ENCODE data around the gene TBX19. TPM values are rescaled to one million over a fixed set of nuclear protein-coding genes. Genes with fewer than 3 reads are reported as not detected.

TBX19 gene
- total and polyA plus RNA-seq, 2 donors (not counting 1 experiment from before 2014, with no cell fraction given): 6.3 to 7.0 TPM

DNA sequence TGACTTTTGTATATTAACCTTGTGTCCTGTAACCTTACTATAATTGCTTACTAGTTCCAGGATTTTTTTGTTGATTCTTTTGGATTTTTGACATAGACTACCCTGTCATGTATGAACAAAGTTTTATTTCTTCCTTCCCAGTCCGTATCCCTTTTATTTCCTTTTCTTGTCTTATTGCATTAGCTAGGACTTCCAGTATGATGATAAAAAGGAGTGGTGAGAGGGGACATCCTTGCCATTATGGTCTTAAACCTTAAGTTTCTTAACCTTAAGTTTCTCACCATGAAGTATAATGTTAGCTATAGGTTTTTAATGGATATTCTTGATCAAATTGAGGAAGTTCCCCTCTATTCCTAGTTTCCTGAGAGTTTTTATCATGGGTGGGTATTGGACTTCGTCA, 24.5 kb upstream of the TBX19 start:
- no peak overlapping the region for H3K9ac ChIP-seq (ENCODE audit: low read length)
- no peaks in the 10 kb centered on the region for H3K27me3 ChIP-seq (replicated peaks in 1 of 4; ENCODE audit: control extremely low read depth in 1 of 4, control insufficient read depth in 3 of 4, insufficient read depth in 4 of 4, low read length in 3 of 4)
- intact Hi-C loops (cut with micrococcal nuclease): no loop called here
- no peak for TF ChIP-seq EZH2 (IDR thresholded peaks at IDR 0.05; ENCODE audit: borderline replicate concordance, insufficient read depth, low read depth, low read length, poor library complexity, severe bottlenecking)
- TF ChIP-seq, protein P1, sequence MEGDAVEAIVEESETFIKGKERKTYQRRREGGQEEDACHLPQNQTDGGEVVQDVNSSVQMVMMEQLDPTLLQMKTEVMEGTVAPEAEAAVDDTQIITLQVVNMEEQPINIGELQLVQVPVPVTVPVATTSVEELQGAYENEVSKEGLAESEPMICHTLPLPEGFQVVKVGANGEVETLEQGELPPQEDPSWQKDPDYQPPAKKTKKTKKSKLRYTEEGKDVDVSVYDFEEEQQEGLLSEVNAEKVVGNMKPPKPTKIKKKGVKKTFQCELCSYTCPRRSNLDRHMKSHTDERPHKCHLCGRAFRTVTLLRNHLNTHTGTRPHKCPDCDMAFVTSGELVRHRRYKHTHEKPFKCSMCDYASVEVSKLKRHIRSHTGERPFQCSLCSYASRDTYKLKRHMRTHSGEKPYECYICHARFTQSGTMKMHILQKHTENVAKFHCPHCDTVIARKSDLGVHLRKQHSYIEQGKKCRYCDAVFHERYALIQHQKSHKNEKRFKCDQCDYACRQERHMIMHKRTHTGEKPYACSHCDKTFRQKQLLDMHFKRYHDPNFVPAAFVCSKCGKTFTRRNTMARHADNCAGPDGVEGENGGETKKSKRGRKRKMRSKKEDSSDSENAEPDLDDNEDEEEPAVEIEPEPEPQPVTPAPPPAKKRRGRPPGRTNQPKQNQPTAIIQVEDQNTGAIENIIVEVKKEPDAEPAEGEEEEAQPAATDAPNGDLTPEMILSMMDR (IDR thresholded peaks at IDR 0.05): no peak
- CTCF ChIA-PET: no interaction called here
- H3K9me3 Mint-ChIP-seq (ENCODE audit: insufficient read depth): no peaks in the 10 kb centered on the region
- H3K27ac Mint-ChIP-seq: no peak overlapping the region
- no peak for ATAC-seq (ENCODE audit: low read depth)
- no peaks in the 10 kb centered on the region for H3K4me1 Mint-ChIP-seq
- no peak overlapping the region for H3K4me2 ChIP-seq (replicated peaks; ENCODE audit: low read depth, low read length, poor library complexity, severe bottlenecking)
- H3K36me3 ChIP-seq (replicated peaks in 1 of 2; ENCODE audit: control extremely low read depth in 1 of 2, control insufficient read depth in 1 of 2, extremely low read depth in 1 of 2, insufficient read depth in 2 of 2, low read length in 1 of 2): peaks cover 12 to 29% of the 10 kb centered on the region in 2 experiments
- H3K79me2 ChIP-seq (ENCODE audit: control insufficient read depth, insufficient read depth, low read length): peaks cover 22% of the 10 kb centered on the region
- no peak for DNase-seq
- H3K27me3 Mint-ChIP-seq: no peaks in the 10 kb centered on the region
- no peaks in the 10 kb centered on the region for H3K4me1 ChIP-seq (ENCODE audit: control insufficient read depth in 2 of 2, insufficient read depth in 2 of 2, low read length in 2 of 2)
- peaks cover 18% of the 10 kb centered on the region for H4K20me1 ChIP-seq (ENCODE audit: control insufficient read depth, insufficient read depth, low read length, poor library complexity, severe bottlenecking)
- POLR2A ChIA-PET: no interaction called here
- no peak overlapping the region for H3K27ac ChIP-seq (ENCODE audit: low read length in 2 of 2)
- no peak overlapping the region for H3K4me3 Mint-ChIP-seq
- no peak overlapping the region for H3K4me3 ChIP-seq (ENCODE audit: control extremely low read depth in 1 of 5, extremely low read depth in 1 of 5, insufficient read depth in 1 of 5, low read depth in 2 of 5, low read length in 4 of 5)
- H3K9me3 ChIP-seq (ENCODE audit: control extremely low read depth in 1 of 3, control insufficient read depth in 2 of 3, insufficient read depth in 1 of 3, low read length in 2 of 3): peaks cover 8 to 12% (median 12%) of the 10 kb centered on the region in 3 donors
- H2AFZ ChIP-seq (ENCODE audit: insufficient read depth, low read depth, low read length, poor library complexity, severe bottlenecking): no peak overlapping the region
- WGBS (ENCODE audit: insufficient coverage): no CpG with 5 or more reads among the region's 2 CpGs

DNA sequence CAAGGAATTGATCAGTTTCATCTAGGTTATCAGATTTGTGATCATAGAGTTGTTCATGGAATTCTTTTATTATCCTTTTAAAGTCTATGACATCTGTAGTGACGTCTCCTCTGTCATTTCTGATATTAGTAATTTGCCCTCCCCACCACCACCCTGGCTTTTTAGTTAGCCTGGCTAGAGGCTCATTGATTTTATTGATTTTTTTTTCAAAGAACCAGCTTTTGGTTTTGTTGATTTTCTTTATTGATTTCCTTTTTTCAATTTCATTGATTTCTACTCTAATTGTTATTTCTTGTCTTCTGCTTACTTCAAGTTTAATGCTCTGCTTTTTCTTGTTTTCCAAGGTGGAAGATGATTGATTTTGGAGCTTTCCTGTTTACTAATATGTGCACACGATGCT, 23.3 kb upstream of the TBX19 start:
- H3K9me3 Mint-ChIP-seq (ENCODE audit: insufficient read depth): no peaks in the 10 kb centered on the region
- no peaks in the 10 kb centered on the region for H3K27me3 Mint-ChIP-seq
- H3K4me3 ChIP-seq (ENCODE audit: control extremely low read depth in 1 of 5, extremely low read depth in 1 of 5, insufficient read depth in 1 of 5, low read depth in 2 of 5, low read length in 4 of 5): no peak overlapping the region
- CTCF ChIA-PET: no interaction called here
- peaks cover 8 to 12% (median 12%) of the 10 kb centered on the region in 3 donors for H3K9me3 ChIP-seq (ENCODE audit: control extremely low read depth in 1 of 3, control insufficient read depth in 2 of 3, insufficient read depth in 1 of 3, low read length in 2 of 3)
- H3K4me2 ChIP-seq (replicated peaks; ENCODE audit: low read depth, low read length, poor library complexity, severe bottlenecking): no peak overlapping the region
- H3K27ac Mint-ChIP-seq: no peak overlapping the region
- H3K36me3 ChIP-seq (replicated peaks in 1 of 2; ENCODE audit: control extremely low read depth in 1 of 2, control insufficient read depth in 1 of 2, extremely low read depth in 1 of 2, insufficient read depth in 2 of 2, low read length in 1 of 2): peaks cover 11 to 27% of the 10 kb centered on the region in 2 experiments
- no peak for DNase-seq
- H4K20me1 ChIP-seq (ENCODE audit: control insufficient read depth, insufficient read depth, low read length, poor library complexity, severe bottlenecking): peaks cover 10% of the 10 kb centered on the region
- POLR2A ChIA-PET: no interaction called here
- peaks cover 15% of the 10 kb centered on the region for H3K79me2 ChIP-seq (ENCODE audit: control insufficient read depth, insufficient read depth, low read length)
- H2AFZ ChIP-seq (ENCODE audit: insufficient read depth, low read depth, low read length, poor library complexity, severe bottlenecking): no peak overlapping the region
- H3K4me1 Mint-ChIP-seq: no peaks in the 10 kb centered on the region
- H3K27ac ChIP-seq (ENCODE audit: low read length in 2 of 2): no peak overlapping the region
- no peaks in the 10 kb centered on the region for H3K27me3 ChIP-seq (replicated peaks in 1 of 4; ENCODE audit: control extremely low read depth in 1 of 4, control insufficient read depth in 3 of 4, insufficient read depth in 4 of 4, low read length in 3 of 4)
- H3K4me3 Mint-ChIP-seq: no peak overlapping the region
- intact Hi-C loops (cut with micrococcal nuclease): no loop called here
- no peak for TF ChIP-seq EZH2 (IDR thresholded peaks at IDR 0.05; ENCODE audit: borderline replicate concordance, insufficient read depth, low read depth, low read length, poor library complexity, severe bottlenecking)
- TF ChIP-seq, protein P1 (IDR thresholded peaks at IDR 0.05): no peak
- H3K4me1 ChIP-seq (ENCODE audit: control insufficient read depth in 2 of 2, insufficient read depth in 2 of 2, low read length in 2 of 2): no peaks in the 10 kb centered on the region
- no CpG with 5 or more reads among the region's 2 CpGs for WGBS (ENCODE audit: insufficient coverage)
- no peak overlapping the region for H3K9ac ChIP-seq (ENCODE audit: low read length)
- no peak for ATAC-seq (ENCODE audit: low read depth)
